HG03460 (cell line): ENCODE measurements around the gene KCND2.
"Not testable (repeated sequence)": the region's sequence is repeated elsewhere in the genome, so short reads cannot be mapped to it uniquely, and the experiment has no call there.

Source experiments
- ATAC-seq: cut with Tn5 transposase; IDR thresholded peaks from one replicate; pipeline ENCODE4 v1.9.1; 2021; ENCODE audit not compliant: unreplicated experiment

KCND2 gene

GRCh38 chr7:120684463-120684862 is 411.5 kb downstream of the KCND2 start:
- ATAC-seq, result no peak

GRCh38 chr7:120691915-120692314 is 418.9 kb downstream of the KCND2 start:
- ATAC-seq, result no peak

DNA sequence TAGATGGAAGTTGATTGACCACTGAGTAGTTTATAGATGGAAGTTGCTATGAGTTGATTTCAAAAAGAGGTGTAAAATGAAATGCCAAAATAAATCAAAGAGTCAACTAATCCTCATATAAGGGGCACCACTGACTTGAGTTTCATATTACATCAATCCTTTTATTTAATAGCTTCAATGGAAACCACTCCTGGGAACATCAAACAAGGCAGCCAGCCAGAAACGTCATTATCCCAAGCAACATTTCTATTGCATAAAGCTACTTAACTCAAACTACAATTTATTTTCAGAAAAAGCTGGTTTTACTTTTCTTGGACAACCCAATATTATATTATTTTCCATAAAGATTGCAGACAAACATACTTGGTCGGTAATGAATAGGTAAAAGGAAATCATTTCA is 422.9 kb downstream of the KCND2 start:
- ATAC-seq, result no peak

GRCh38 chr7:120700796-120701195 is 427.8 kb downstream of the KCND2 start:
- no peak for ATAC-seq

GRCh38 chr7:120702408-120702807 is 429.4 kb downstream of the KCND2 start:
- not testable (repeated sequence) for ATAC-seq

DNA sequence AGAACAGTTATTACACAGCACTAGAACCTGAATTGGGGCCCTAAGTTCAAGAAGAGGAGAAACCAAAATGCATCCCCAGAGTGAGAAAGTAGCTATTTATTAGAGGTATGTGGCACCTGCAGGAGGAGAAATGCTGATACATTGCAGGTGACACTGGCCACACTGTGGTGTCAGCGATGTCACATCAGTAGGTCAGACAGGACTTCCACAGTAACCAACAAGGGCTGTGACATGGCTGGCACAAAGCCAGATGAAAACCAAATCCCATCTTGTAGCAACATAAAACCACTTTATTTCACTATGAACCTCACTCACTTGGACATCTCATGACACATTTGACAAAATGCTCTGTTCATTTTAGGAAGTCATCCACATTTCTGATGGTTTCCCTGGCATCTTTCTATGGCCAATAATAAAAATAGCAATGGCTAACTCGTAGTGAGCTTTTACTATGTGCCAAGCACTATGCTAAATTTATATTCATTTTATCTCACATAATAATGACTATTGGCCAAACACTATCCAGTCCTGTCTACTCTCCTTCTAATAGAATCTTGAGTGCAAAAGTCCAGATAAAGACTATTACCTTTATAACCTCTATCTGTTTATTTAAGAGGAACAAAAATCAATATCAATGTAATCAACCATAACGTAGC is 430.7 kb downstream of the KCND2 start:
- ATAC-seq, result no peak

DNA sequence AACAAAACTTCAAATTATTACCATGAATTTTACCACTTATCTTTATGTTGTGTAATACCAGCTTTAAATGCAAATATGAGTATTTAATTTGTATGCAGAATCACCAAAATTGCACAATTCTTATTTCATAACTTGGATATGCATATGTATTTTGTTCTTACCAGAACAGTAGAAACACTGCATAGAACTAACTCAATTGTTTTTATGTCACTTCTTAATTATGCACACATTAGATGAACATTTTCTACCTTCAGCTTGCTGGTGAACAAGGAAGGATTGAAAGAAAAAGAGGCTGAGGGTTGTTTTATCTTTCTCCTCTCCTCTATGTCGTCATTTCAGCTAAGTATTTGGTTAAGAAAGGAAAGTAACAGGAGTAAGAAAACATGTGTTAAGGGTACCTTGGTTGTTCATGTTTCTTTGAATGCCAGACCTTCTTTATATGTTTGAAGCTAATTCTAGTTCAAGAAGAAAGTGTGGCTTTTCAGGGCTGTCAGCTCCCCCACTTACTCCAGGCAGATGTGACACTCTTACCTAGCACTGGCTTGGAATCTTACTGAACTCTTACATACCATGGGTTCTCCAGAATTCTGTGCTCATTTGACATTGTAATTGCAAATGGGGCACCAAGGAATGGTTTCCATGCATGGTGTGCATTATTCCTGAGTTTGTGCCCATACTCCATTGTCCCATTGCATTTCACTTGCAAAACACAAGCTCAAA is 436.4 kb downstream of the KCND2 start:
- ATAC-seq, result no peak

- ATAC-seq, result no peak
These were observed 437.0 kb downstream of the KCND2 start for GRCh38 chr7:120709972-120710320.

GRCh38 chr7:120714945-120715344 is 442.0 kb downstream of the KCND2 start:
- ATAC-seq, result no peak

DNA sequence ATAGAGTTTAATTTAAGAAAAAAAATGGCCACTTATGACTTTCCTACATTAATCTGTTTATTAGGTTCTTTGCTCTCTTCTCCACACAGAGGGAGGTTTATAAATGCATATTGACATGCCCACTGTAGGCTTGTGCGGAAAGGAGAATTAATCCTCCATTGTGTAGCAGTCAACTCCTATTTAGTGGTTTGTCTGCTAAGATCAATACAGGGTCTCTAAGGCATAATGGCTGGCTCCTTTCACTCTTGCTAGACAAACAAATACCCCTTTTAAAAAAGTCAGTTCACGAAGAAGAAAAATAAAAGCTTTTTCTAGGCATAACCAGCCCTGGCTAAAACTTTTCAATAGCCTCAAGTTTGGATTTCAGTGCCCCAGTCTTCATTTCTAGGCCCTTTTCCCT is 443.3 kb downstream of the KCND2 start:
- no peak for ATAC-seq

DNA sequence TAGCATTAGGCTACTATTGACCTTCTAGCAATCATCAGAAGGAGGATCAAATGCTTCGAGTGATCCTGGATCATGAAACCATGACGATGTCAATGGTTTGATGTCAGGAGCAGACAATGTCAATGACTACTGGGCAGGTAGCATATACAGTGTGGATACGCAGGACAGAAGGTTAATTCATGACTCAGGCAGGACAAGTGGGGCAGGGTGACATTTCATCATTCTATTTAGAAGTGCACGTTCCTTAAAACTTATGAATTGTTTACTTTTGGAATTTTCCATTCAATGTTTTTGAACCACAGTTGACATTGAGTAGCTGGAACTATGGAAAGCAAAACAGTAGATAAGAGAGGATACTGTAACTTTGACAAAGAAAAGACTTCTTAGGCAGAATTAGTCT is 444.2 kb downstream of the KCND2 start:
- no peak for ATAC-seq

- no peak for ATAC-seq
These were observed 445.4 kb downstream of the KCND2 start for GRCh38 chr7:120718361-120718760.

DNA sequence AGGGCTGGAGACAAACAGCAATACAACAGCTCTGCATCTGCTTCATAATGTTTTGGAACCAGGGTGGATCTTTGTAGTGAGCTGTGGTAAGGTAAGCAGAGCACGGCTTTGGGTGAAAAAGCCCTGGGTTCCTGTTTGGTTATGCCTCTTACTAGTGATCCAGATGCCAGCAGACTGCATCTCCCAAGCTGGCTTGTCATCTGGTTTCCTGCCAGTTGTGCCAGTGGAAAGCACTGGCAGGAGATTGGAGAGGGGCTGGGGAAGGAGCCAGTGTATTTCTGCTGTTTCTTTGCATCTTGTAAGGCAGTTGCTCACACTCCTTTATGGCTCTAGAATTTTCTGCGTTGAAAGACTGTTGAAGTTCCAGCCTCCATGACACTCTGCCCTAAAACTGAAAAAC is 447.3 kb downstream of the KCND2 start:
- ATAC-seq, result no peak

GRCh38 chr7:120723465-120724385 is 450.8 kb downstream of the KCND2 start:
- ATAC-seq, result no peak

DNA sequence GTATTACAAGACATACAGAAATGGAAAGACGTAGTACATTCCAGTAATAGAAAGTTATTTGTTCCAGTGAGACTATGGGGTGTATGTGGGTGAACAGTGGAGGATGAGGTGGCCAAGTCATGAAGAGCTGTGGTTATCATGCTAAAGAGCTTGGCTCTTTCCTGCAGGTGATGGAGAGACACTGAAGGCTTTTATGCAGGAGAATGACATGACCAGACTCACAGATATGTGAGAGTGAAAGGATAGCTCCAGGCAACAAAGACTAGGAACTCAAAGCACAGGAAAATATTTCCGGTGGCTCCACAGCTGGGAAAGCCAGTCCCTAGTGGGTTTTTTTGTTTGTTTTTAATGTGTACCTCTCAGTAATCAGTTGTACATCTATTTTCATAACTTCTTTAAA is 451.5 kb downstream of the KCND2 start:
- ATAC-seq, result no peak

DNA sequence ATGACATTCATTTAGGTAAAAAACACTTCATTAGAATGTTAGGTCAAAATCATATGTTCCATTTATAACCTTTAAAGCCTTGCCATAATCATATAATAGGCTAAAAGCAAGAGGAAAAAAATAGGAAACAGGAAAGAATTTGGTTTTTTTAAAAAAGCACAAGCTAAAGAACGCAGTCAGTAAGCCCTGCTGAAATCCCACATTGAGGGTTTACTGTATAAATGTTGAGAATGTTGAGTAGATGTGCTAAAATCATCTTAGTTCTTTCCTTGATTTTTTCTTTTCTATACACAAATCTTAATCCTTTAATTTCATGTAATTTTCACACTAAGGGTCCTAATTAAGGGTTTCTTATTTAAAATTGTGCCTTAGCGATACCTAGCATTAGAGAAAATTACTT is 452.0 kb downstream of the KCND2 start:
- ATAC-seq, result no peak

DNA sequence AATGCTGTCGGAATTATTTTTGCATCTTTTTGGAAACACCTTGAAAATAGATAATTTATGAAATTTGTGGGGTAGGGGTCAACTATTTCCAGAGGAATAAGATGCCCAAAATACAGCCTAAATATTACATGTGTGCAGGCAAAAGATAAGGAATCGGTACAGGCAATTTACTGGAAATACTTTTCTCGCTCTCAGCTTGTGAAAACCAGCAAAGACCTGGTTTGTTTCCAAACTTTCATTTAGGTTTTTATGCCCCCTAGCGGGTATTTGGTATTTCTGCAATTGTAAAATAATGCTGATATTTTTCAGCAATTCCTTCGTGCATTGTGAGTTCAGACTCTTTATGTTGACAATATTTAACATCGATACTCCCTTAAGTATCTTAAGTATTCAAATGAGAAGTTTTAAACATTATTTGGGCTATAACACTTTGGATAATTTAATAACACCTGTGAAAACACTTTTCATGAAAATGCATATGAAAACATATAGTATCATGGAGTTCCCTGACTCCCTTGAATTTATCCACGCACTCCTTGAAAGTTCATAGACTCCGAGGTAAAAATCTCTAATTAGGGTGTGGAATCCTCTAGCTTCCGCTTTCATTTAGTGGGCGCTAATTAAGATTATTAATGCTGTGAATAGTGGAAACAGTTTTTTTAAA is 452.5 kb downstream of the KCND2 start:
- no peak for ATAC-seq

DNA sequence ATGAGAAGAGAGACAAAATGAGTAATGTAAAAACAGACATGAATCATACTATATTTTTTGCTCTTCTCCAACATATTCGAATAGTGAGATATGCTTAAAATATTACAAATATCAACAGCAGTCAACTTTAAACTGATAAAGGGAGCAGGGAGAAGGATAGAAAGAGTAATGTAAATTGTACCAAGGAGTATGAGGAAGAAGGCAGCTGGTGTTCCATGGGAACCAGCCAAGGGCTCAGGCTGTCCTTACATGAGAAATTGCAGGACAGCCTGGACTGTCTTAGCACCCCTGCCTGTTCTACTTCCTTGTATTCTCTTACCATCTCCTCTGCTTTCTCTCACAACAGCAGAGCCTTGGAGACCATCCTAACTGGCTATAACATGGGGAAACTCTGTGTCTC is 456.3 kb downstream of the KCND2 start:
- no peak for ATAC-seq

DNA sequence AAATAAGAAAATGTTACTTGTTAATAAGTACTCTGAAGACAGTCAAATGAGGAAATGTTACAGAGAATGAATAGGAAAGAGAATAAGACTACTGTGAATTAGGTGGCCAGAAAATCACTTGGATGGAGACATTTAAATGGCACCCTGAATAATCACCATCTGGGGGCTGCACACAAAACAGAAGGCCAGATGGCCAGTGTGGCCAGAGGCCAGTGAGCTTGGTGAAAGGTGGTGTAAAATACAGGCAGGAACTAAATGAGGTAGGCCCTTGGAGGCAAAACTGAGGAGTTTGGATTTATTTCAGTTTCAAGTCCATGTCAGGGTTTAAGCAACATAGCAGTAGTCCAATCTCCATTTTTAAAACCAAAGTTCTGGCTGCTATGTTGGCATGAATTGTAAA is 458.3 kb downstream of the KCND2 start:
- no peak for ATAC-seq

DNA sequence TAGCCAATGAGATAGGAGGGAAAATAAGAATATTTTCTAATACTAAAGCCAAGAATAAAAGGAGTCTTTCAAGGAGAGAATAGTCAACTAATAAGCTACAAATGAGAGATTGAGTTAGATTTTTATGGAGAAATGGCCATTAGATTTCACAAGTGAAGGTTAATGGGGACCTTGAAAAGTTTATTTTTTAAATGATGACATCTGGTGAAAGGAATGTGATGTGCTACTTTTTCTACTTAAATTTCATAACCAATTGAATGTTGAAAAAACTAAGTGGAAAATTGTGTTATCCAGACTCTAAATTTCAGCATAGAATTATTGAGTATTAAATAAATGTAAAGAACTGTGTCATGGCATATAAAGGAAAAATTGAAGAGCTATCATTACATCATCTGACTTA is 459.3 kb downstream of the KCND2 start:
- no peak for ATAC-seq

- ATAC-seq, result no peak
These were observed 460.2 kb downstream of the KCND2 start for GRCh38 chr7:120733143-120733542.
